Stimulated activated CD8-positive, alpha-beta memory T cell treated with anti-CD3 and anti-CD28 coated beads, Interleukin-15, amount 100 ng/mL, for 48 hours (primary cell): ENCODE data around the gene TRPM1.

Experiments
- DNase-seq, 2 donors: peaks; one replicate each; pipeline ENCODE4 v3.0.0-alpha.2; 2020; ENCODE audit warnings: low read depth in 2 of 2

Gene TRPM1

GRCh38 chr15:31083370-31083780 lies 18.1 kb downstream of the TRPM1 start:
- no peak for DNase-seq

- DNase-seq, result no peak
Observed at GRCh38 chr15:31082771-31083369, 18.7 kb downstream of the TRPM1 start.

DNA sequence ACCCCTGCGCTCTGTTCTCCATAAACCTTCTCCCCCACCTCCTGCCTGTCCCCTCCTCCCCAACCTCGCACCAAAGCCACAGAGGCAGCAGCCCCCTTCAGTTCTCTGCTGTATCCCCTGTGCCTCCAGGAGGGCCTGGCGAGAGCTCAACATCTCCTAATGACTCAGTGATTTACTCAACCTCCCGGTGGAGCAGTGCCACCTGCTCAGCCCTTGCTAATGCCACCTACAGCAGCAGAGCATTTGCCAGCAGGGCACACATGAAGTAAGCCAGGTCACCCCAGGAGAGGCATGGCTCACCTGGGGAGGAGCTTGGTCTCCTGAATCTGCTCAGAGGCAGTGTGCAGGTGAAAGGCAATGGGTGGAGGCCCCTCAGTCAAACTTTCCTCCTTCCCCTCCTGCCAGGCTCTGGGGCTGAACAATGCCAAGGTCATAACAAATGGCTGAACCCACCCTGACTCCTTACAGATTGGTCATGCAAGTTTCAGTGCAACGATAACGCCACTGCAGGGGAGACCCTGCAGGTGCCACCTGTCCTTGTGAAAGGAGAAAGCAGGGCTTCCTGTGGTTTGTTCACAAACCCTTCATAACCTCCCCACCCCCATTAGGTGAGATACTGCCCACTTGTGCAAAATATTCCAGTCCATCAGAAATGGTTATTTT lies 19.8 kb downstream of the TRPM1 start:
- no peak for DNase-seq

GRCh38 chr15:31081056-31081455 lies 20.5 kb downstream of the TRPM1 start:
- no peak for DNase-seq

- DNase-seq, result peak in 1 of 2 donors; percentile 8
Observed at GRCh38 chr15:31080591-31081014, 20.9 kb downstream of the TRPM1 start.

DNA sequence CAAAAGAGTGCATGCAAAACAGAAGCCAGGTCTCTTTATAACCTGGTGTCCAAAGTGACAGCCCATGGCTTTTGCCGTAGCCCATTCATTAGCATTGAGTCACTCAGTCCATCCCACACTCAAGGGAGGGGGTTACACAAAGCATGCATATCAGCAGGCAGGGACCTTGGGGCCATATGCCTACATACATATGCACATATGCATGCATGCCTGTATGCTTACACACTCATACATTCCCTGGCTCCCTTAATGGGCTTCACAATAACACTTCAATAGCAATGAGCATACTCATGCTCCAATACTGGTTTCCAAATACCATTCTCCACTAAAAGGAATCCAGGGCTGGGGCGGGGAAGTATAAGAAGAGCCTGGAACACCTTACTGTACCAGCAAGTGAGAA lies 22.0 kb downstream of the TRPM1 start:
- no peak for DNase-seq

DNA sequence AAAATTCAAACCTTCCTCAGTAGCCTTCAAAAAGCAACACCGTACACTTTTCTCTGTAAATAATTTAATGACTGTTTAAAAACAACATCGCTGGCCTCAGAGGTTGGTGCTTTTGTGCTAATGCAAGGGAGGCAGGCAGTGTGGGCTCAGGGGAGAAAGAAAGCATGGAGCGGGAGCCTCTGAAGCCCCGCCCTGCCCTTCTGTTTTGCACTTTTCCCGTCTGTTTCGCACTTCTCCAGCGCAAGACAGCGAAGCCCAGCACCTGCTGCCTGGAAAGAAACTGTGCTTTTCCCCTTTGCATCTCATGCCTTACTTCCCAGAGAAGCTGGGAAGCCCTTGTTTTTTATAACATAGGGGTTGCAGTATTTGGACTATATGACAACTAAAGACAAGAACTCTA lies 23.1 kb downstream of the TRPM1 start:
- no peak for DNase-seq

DNA sequence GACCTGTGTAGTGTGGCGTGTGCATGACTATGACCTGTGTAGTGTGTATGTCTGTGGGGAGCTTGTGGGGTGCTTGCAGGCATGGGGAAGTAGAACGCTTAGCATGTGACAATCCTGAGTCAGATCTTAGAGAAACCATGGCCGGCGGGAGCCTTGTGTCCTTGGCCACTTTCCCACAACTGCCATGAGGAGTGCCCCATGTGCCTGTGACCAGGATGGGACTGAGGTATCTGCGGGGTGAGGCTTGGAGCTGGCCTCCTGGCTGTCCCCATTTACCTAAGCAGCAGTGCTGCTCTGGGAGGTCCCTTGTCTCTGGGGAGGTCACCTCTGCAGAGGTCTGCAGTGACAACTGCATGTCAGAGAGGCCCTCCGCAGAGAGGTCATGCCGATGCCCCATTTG lies 23.6 kb downstream of the TRPM1 start:
- no peak for DNase-seq

DNA sequence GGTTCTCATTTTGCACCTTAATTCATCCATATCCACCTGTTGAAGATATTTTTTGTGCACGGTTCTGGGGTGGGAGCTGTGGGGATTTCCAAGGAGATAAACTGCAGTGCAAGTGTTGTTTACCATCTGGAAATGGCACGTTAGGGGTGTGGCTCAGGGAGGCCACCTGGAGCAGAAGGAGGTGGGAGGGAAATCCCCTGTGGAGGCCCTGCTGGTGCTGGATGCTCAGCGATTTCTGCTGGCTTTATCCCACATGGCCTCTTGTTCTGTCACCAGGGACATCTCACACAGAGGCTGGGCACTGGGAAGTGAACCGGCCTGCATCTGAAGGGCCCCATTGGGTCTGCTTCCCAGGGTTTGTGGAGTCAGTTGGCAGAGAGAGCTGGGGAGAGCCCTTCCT lies 24.3 kb downstream of the TRPM1 start:
- no peak for DNase-seq

DNA sequence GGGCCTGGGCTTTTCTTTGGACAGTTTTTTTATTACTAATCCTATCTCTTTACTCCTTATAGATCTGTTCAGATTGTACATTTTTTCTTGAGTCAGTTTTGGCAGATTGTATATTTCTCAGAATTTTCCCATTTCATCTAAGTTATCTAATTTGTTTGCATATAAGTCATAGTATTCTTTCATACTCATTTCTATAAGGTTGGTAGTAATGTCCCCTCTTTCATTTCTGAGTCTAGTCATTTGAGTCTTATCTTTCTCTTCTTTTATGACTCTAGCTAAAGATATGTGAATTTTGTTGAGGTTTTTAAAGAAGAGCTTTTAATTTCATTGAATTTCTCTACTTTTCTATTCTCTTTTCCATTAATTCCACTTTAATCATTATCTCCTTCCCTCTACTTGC lies 27.2 kb downstream of the TRPM1 start:
- DNase-seq, result no peak

GRCh38 chr15:31070867-31071266 lies 30.7 kb downstream of the TRPM1 start:
- DNase-seq, result no peak

- no peak for DNase-seq
Observed at GRCh38 chr15:31069360-31070000, 32.0 kb downstream of the TRPM1 start.

GRCh38 chr15:31067890-31068603 lies 33.5 kb downstream of the TRPM1 start:
- no peak for DNase-seq

GRCh38 chr15:31065824-31066223 lies 35.7 kb downstream of the TRPM1 start:
- DNase-seq, result no peak

DNA sequence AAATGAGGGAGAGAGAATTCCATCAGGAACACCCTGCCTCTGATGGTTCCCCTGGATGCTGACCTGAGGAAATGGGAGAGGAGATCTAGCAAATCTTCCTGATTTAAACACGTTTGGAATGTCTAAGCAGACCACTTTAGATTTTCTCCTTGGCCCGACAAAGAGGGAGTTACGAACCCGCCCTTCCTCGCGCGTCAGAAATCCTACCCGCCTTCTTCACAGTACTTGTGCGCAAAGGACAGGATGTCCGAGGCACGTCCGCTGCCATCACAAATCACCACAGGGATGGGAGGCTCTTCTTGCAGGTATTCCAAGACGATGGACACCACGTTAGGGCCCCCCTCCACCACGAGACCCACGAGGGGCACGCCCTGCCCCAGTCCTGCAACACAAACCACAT lies 38.6 kb downstream of the TRPM1 start:
- no peak for DNase-seq

GRCh38 chr15:31062310-31062847 lies 39.1 kb downstream of the TRPM1 start:
- no peak for DNase-seq

GRCh38 chr15:31060429-31061140 lies 40.9 kb downstream of the TRPM1 start:
- no peak for DNase-seq

DNA sequence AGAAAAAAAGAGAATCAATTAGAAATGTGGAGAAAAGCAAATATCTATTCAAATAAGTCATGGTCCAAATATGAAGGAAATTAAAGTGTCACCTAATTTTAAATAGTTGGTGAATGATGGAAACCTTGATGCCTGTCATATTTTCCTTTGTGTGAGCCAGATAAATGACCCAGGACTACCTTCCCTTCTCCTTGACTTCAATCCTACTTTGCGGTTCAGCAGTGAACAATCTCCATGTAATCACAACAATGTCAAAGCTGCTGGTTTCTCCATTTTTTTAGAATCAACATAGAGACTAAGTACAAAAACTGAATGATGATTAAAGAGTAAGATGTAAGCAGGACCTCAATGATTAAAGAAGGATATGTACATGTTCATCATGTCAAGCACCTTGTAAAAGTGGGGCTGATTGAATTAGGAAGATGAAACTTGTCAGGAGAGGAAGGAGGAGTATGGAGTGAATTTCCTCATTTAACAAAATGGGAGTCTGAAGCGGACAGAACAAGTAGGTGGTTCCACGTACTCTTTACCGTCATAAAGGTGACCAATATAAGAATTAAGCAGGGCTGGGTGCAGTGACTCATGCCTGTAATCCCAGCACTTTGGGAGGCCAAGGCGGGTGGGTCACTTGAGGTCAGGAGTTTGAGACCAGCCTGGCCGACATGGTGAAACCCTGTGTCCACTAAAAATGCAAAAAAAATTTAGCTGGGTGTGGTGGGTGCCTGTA lies 43.1 kb downstream of the TRPM1 start:
- DNase-seq, result no peak

DNA sequence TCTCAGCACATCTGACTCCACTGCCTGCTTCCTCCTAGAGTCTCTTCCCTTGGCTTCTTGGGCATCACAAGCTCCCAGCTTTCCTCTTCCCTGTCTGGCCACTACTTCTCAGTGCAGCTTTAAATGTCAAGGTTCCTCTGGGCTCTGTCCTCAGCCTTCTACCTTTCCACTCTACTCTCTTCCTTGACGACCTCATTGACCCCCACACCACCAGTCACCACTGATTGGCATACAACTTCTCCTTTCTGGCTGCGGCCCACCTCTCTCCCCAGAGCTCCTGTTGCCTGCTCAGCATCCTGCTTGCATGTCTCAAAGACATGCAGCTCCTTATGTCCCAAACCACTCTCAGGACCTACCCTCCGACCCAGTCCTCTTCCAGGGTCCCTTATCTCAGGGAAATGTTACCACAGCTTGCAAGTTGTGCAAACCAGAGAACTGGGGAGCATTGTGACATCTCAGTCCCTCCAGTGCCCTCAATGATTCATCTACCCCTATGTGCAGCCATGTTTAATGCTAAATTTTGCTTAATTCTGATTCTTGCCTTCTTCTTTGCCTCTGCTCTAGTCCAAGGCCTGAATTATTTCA lies 49.9 kb downstream of the TRPM1 start:
- DNase-seq, result no peak

DNA sequence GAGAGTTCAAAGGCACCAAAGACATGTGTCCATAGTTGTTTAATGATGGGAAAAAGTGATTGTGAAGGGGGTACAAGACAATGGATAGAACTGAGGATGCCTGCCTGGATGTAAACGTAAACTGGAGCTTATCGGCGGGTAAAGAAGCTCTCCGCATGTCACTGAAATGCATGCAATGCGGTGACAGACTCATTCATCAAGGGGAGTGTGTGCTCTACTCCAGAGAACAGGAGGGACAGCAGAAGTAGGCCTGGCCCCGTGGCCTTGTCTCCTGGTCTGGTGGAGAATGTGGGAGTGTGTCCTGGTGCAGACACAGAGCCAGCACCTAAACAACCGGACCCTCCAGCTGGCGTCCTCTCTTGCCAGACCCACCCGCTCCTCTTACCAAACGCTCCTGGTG lies 50.6 kb downstream of the TRPM1 start:
- no peak for DNase-seq
